ENCODE results near the gene SUMO1.

- TF ChIP-seq CTCF (IDR thresholded peaks at IDR 0.05; ENCODE audit: insufficient read depth, low read depth, low read length) (no peak), EZH2 (IDR thresholded peaks at IDR 0.05; ENCODE audit: insufficient read depth, low read length) (no peak)
Observed at GRCh38 chr2:202171241-202171825, 67.1 kb downstream of the SUMO1 start.

Data from astrocyte (in vitro differentiated cells and primary cell).